Osteocyte (in vitro differentiated cells): ENCODE data around the gene SHROOM3. TPM values are rescaled to one million over a fixed set of nuclear protein-coding genes. Genes with fewer than 3 reads are reported as not detected.

Experiments
- DNase-seq: peaks from one replicate; pipeline ENCODE4 v3.0.0; 2021; ENCODE audit warnings: mixed read lengths; ENCODE audit not compliant: unreplicated experiment; ENCODE audit errors: extremely low spot score
- H3K27ac Mint-ChIP-seq: one replicate; pipeline ENCODE4 v1.8.0; 2021; ENCODE audit warnings: mild to moderate bottlenecking, mixed read lengths; ENCODE audit not compliant: unreplicated experiment
- H3K27me3 Mint-ChIP-seq: one replicate; pipeline ENCODE4 v1.8.0; 2021; ENCODE audit warnings: mixed read lengths; ENCODE audit not compliant: unreplicated experiment
- H3K36me3 Mint-ChIP-seq: one replicate; pipeline ENCODE4 v1.8.0; 2021; ENCODE audit warnings: mixed read lengths; ENCODE audit not compliant: unreplicated experiment
- H3K4me1 Mint-ChIP-seq: one replicate; pipeline ENCODE4 v1.8.0; 2021; ENCODE audit warnings: mixed read lengths; ENCODE audit not compliant: unreplicated experiment
- H3K4me3 Mint-ChIP-seq: one replicate; pipeline ENCODE4 v1.8.0; 2021; ENCODE audit warnings: mild to moderate bottlenecking, moderate library complexity, mixed read lengths; ENCODE audit not compliant: unreplicated experiment
- H3K9me3 Mint-ChIP-seq: one replicate; pipeline ENCODE4 v1.8.0; 2021; ENCODE audit warnings: mixed read lengths; ENCODE audit not compliant: unreplicated experiment
- CTCF ChIP-seq: fragments of 200-600 bp; sonication (generic); IDR thresholded peaks from 2 replicates; pipeline ENCODE4 v1.5.0; 2021; ENCODE audit warnings: antibody characterized with exemption, mild to moderate bottlenecking, moderate library complexity
- total RNA-seq: library from RNA; stranded (reverse); gene quantifications from 2 replicates; pipeline ENCODE4 v1.2.1, GENCODE V29; 2021

The SHROOM3 gene
- total RNA-seq, 1 donor from 2014 or later, result 4.8 TPM

GRCh38 chr4:76445911-76446310 is 10.9 kb downstream of the SHROOM3 start:
- Mint-ChIP-seq H3K4me3 (no peak overlapping the region), H3K9me3 (no peaks in the 10 kb centered on the region), H3K36me3 (no peaks in the 10 kb centered on the region), H3K27me3 (no peaks in the 10 kb centered on the region), H3K27ac (no peak overlapping the region), H3K4me1 (peaks cover 49% of the 10 kb centered on the region)
- no peak for DNase-seq
- TF ChIP-seq CTCF, result no peak

- DNase-seq, result no peak
- peak overlapping the region; percentile 83 for H3K27ac Mint-ChIP-seq
- H3K4me3 Mint-ChIP-seq, result no peak overlapping the region
- H3K4me1 Mint-ChIP-seq, result peaks cover 49% of the 10 kb centered on the region
- no peaks in the 10 kb centered on the region for H3K36me3 Mint-ChIP-seq
- H3K27me3 Mint-ChIP-seq, result no peaks in the 10 kb centered on the region
- TF ChIP-seq CTCF, result no peak
- H3K9me3 Mint-ChIP-seq, result no peaks in the 10 kb centered on the region
Measured at GRCh38 chr4:76447393-76447851, 12.4 kb downstream of the SHROOM3 start.

- no peak overlapping the region for H3K4me3 Mint-ChIP-seq
Measured at GRCh38 chr4:76448211-76448610, 13.2 kb downstream of the SHROOM3 start.

GRCh38 chr4:76449362-76449767 is 14.3 kb downstream of the SHROOM3 start:
- Mint-ChIP-seq H3K27ac (peak overlapping the region; percentile 80), H3K36me3 (no peaks in the 10 kb centered on the region), H3K4me3 (peak overlapping the region; percentile 5), H3K9me3 (no peaks in the 10 kb centered on the region), H3K27me3 (no peaks in the 10 kb centered on the region), H3K4me1 (peaks cover 49% of the 10 kb centered on the region)
- TF ChIP-seq CTCF, result no peak
- no peak for DNase-seq

More at GRCh38 chr4:76448211-76448610, 13.2 kb downstream of the SHROOM3 start:
- H3K9me3 Mint-ChIP-seq, result no peaks in the 10 kb centered on the region
- no peaks in the 10 kb centered on the region for H3K36me3 Mint-ChIP-seq
- TF ChIP-seq CTCF, result no peak
- peak overlapping the region; percentile 31 for H3K27ac Mint-ChIP-seq
- no peaks in the 10 kb centered on the region for H3K27me3 Mint-ChIP-seq
- no peak for DNase-seq
- peaks cover 49% of the 10 kb centered on the region for H3K4me1 Mint-ChIP-seq

GRCh38 chr4:76449833-76450232 is 14.8 kb downstream of the SHROOM3 start:
- H3K36me3 Mint-ChIP-seq, result no peaks in the 10 kb centered on the region
- no peak for TF ChIP-seq CTCF
- H3K27me3 Mint-ChIP-seq, result no peaks in the 10 kb centered on the region
- peak overlapping the region; percentile 5 for H3K4me3 Mint-ChIP-seq
- DNase-seq, result no peak
- no peaks in the 10 kb centered on the region for H3K9me3 Mint-ChIP-seq
- H3K27ac Mint-ChIP-seq, result peak overlapping the region; percentile 80
- peaks cover 49% of the 10 kb centered on the region for H3K4me1 Mint-ChIP-seq
